Breast epithelium (tissue), 4 donors: ENCODE data around the gene PNMA1. TPM values are rescaled to one million over a fixed set of nuclear protein-coding genes. Genes with fewer than 3 reads are reported as not detected.
"Not testable (repeated sequence)": the region's sequence is repeated elsewhere in the genome, so short reads cannot be mapped to it uniquely, and the experiment has no call there.

ENCODE experiments used
- DNase-seq, 2 donors: peaks; one replicate each; pipeline ENCODE4 v3.0.0-alpha.2; 2019; ENCODE audit warnings: low spot score in 2 of 2
- H3K27ac ChIP-seq, 2 donors: fragments of 200-600 bp; sonication (generic) in 1 of 2; one replicate each; pipeline ENCODE4 v1.5.1; 2016 to 2019; ENCODE audit warnings: mild to moderate bottlenecking in 1 of 2
- H3K27me3 ChIP-seq, 2 donors: fragments of 200-600 bp; sonication (generic) in 1 of 2; one replicate each; pipeline versions ENCODE4 v1.5.1 to v1.6.0; 2017 to 2019; ENCODE audit warnings: control low read depth in 1 of 2, mild to moderate bottlenecking in 1 of 2
- H3K36me3 ChIP-seq: fragments of 200-600 bp; one replicate; pipeline ENCODE4 v1.5.1; 2019
- H3K4me1 ChIP-seq, 2 donors: fragments of 200-600 bp; sonication (generic); one replicate each; pipeline ENCODE4 v1.5.1; 2016 to 2019; ENCODE audit warnings: control low read depth in 1 of 2
- H3K4me3 ChIP-seq, 3 donors: fragments of 200-600 bp; sonication (generic); 1 replicate in 2 of 3; 2 replicates in 1 of 3; pipeline ENCODE4 v1.5.1; 2016 to 2019; ENCODE audit warnings: mild to moderate bottlenecking in 3 of 3, moderate library complexity in 2 of 3
- H3K9me3 ChIP-seq, 2 donors: fragments of 200-600 bp; sonication (generic) in 1 of 2; one replicate each; pipeline ENCODE4 v1.5.1; 2016 to 2019; ENCODE audit warnings: control low read depth in 1 of 2
- CTCF ChIP-seq, 3 donors: fragments of 450-650 bp; IDR thresholded peaks; one replicate each; pipeline ENCODE4 v1.5.1; 2016 to 2017; ENCODE audit warnings: antibody characterized with exemption in 3 of 3, mild to moderate bottlenecking in 3 of 3, moderate library complexity in 3 of 3
- POLR2A ChIP-seq: fragments of 450-650 bp; IDR thresholded peaks from one replicate; pipeline ENCODE4 v1.6.1; 2016; ENCODE audit warnings: antibody characterized with exemption, mild to moderate bottlenecking, moderate library complexity
- POLR2AphosphoS5 ChIP-seq, 3 donors: sonication (generic); formaldehyde crosslinking; IDR thresholded peaks; one replicate each; pipeline ENCODE4 v1.6.1; 2017; ENCODE audit warnings: antibody characterized with exemption in 3 of 3
- intact Hi-C: fragments of 100-400 bp; cut with DNase I; formaldehyde crosslinking; loops from one replicate; pipeline ENCODE4 v1.15.1; 2023; ENCODE audit warnings: low total_unique reads
- total RNA-seq, 3 donors: library from RNA; depleted of rRNA; stranded (reverse); fragments of >200 nt; gene quantifications; one replicate each; pipeline ENCODE4 v1.1.0, GENCODE V29; 2016

PNMA1 gene
- total RNA-seq, 3 donors from 2014 or later: 12.1 to 19.3 (median 19.2) TPM

GRCh38 chr14:73709904-73710469, 4.2 kb downstream of the PNMA1 start:
- Histone ChIP-seq H3K4me1 (peaks cover 0 to 12% of the 10 kb centered on the region in 2 donors), H3K36me3 (no peaks in the 10 kb centered on the region), H3K27me3 (no peaks in the 10 kb centered on the region), H3K4me3 (no peak overlapping the region), H3K27ac (no peak overlapping the region), H3K9me3 (no peaks in the 10 kb centered on the region)
- no peak for TF ChIP-seq CTCF (IDR thresholded peaks at IDR 0.05)
- TF ChIP-seq POLR2A: no peak
- TF ChIP-seq POLR2AphosphoS5 (IDR thresholded peaks at IDR 0.05): no peak
- intact Hi-C loops: no loop called here
- DNase-seq: no peak

- H3K9me3 ChIP-seq, H3K4me3 ChIP-seq, intact Hi-C loops, DNase-seq, H3K36me3 ChIP-seq, H3K27me3 ChIP-seq, H3K27ac ChIP-seq: not testable (repeated sequence)
- peaks cover 0 to 12% of the 10 kb centered on the region in 2 donors for H3K4me1 ChIP-seq
Measured at GRCh38 chr14:73708076-73708475, 6.1 kb downstream of the PNMA1 start.

- no peak for TF ChIP-seq POLR2AphosphoS5 (IDR thresholded peaks at IDR 0.05)
- no peak for TF ChIP-seq CTCF (IDR thresholded peaks at IDR 0.05)
- TF ChIP-seq POLR2A: no peak
- no peaks in the 10 kb centered on the region for H3K9me3 ChIP-seq
- no peak overlapping the region for H3K4me3 ChIP-seq
- intact Hi-C loops: no loop called here
- no peak for DNase-seq
- no peaks in the 10 kb centered on the region for H3K4me1 ChIP-seq
- no peaks in the 10 kb centered on the region for H3K27me3 ChIP-seq
- no peaks in the 10 kb centered on the region for H3K36me3 ChIP-seq
- no peak overlapping the region for H3K27ac ChIP-seq
Measured at GRCh38 chr14:73700325-73700724, 13.9 kb downstream of the PNMA1 start.

GRCh38 chr14:73696466-73697400, 17.5 kb downstream of the PNMA1 start:
- no peaks in the 10 kb centered on the region for H3K4me1 ChIP-seq
- no peak for DNase-seq
- no peak for TF ChIP-seq POLR2AphosphoS5 (IDR thresholded peaks at IDR 0.05)
- no peak for TF ChIP-seq POLR2A
- TF ChIP-seq CTCF (IDR thresholded peaks at IDR 0.05): no peak
- H3K36me3 ChIP-seq: no peaks in the 10 kb centered on the region
- intact Hi-C loops: no loop called here
- no peak overlapping the region for H3K4me3 ChIP-seq
- no peaks in the 10 kb centered on the region for H3K27me3 ChIP-seq
- H3K27ac ChIP-seq: no peak overlapping the region
- H3K9me3 ChIP-seq: no peaks in the 10 kb centered on the region

- TF ChIP-seq CTCF (IDR thresholded peaks at IDR 0.05) (no peak), POLR2A (no peak), POLR2AphosphoS5 (IDR thresholded peaks at IDR 0.05) (no peak)
- Histone ChIP-seq H3K27me3 (no peaks in the 10 kb centered on the region), H3K27ac (no peak overlapping the region), H3K4me3 (no peak overlapping the region), H3K4me1 (no peaks in the 10 kb centered on the region), H3K9me3 (no peaks in the 10 kb centered on the region), H3K36me3 (no peaks in the 10 kb centered on the region)
- DNase-seq: no peak
- intact Hi-C loops: no loop called here
Measured at GRCh38 chr14:73695997-73696396, 18.2 kb downstream of the PNMA1 start.
